GM18511 (cell line): ENCODE results near the gene SULT4A1.

Source experiments
- ATAC-seq: cut with Tn5 transposase; IDR thresholded peaks from one replicate; pipeline ENCODE4 v1.9.1; 2021; ENCODE audit warnings: mild to moderate bottlenecking, moderate library complexity; ENCODE audit not compliant: unreplicated experiment

The SULT4A1 gene

GRCh38 chr22:43829904-43830851 is 32.1 kb downstream of the SULT4A1 start:
- ATAC-seq, result no peak

GRCh38 chr22:43828998-43829782 is 33.1 kb downstream of the SULT4A1 start:
- ATAC-seq, result no peak

- ATAC-seq, result no peak
Observed at GRCh38 chr22:43828725-43828997, 33.7 kb downstream of the SULT4A1 start.

- ATAC-seq, result no peak
Observed at GRCh38 chr22:43827926-43828724, 34.2 kb downstream of the SULT4A1 start.

- no peak for ATAC-seq
Observed at GRCh38 chr22:43827003-43827735, 35.1 kb downstream of the SULT4A1 start.

GRCh38 chr22:43826142-43827002 is 35.9 kb downstream of the SULT4A1 start:
- no peak for ATAC-seq

- ATAC-seq, result no peak
Observed at GRCh38 chr22:43825651-43826050, 36.7 kb downstream of the SULT4A1 start.

- no peak for ATAC-seq
Observed at GRCh38 chr22:43824724-43825420, 37.4 kb downstream of the SULT4A1 start.

- ATAC-seq, result no peak
Observed at GRCh38 chr22:43823911-43824665, 38.2 kb downstream of the SULT4A1 start.

GRCh38 chr22:43823353-43823908 is 38.9 kb downstream of the SULT4A1 start:
- no peak for ATAC-seq

GRCh38 chr22:43821606-43822425 is 40.5 kb downstream of the SULT4A1 start:
- ATAC-seq, result no peak

GRCh38 chr22:43820651-43821305 is 41.5 kb downstream of the SULT4A1 start:
- ATAC-seq, result no peak

- ATAC-seq, result no peak
Observed at GRCh38 chr22:43819931-43820640, 42.2 kb downstream of the SULT4A1 start.

GRCh38 chr22:43819421-43819921 is 42.8 kb downstream of the SULT4A1 start:
- ATAC-seq, result no peak

- no peak for ATAC-seq
Observed at GRCh38 chr22:43818981-43819380, 43.3 kb downstream of the SULT4A1 start.

- ATAC-seq, result no peak
Observed at GRCh38 chr22:43817402-43817801, 44.9 kb downstream of the SULT4A1 start.
